Esophagus squamous epithelium (tissue), 4 donors: ENCODE measurements around the gene FA2H.

Source experiments
- POLR2A ChIP-seq, 4 donors: fragments of 450-650 bp; IDR thresholded peaks; one replicate each; pipeline ENCODE4 v1.6.1; 2017; ENCODE audit warnings: antibody characterized with exemption in 4 of 4, mild to moderate bottlenecking in 4 of 4, moderate library complexity in 3 of 4
- TF ChIP-seq, protein P1 (sequence below), 6 experiments: fragments of 450-650 bp in 4 of 6; fragments of 200-600 bp in 2 of 6; sonication (generic) in 2 of 6; IDR thresholded peaks; one replicate each; pipeline ENCODE4 v1.5.1; 2016 to 2019; ENCODE audit warnings: antibody characterized with exemption in 6 of 6, mild to moderate bottlenecking in 4 of 6, moderate library complexity in 4 of 6

DNA sequence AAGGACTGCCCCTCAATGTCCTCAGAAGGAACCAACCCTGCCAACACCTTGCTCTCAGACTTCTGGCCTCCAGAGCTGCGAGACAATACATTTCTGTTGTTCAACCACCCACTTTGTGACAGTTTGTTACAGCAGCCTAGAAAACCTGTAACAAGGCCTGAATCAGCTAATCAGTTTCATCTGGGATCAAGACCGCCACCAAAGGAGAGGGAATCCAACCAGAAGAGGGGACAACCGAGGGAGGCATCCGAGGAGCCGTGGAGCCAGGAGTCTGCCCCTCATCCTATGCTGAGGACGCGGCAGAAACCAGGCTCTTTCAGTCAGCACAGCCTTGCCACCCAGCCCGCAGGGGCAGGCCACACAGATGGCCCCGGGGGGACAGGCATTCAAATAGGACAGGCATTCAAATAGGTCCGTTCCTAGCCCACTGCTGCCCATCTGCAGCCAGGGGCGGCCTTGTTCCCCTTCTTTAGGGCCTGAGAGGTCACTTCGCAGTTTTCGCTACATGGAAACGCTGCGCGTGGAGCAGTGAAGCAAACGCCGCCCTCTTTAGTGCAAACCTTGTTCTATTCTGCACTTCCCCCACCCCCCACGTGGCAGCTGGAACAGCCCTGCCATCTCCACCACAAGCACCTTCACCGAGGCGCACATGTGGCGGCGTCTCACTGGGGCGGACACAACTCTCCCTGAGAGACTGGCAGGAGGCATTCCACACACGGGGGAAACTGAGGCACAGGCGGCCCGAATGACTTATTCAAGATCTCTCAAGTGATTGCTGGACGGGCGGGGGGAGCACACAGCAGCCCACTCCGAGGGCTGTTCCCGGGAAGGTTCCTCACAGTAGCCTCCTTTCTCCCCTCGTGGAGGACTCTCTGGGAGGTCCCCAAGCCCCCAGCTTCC, 26.7 kb downstream of the FA2H start:
- TF ChIP-seq, protein P1, sequence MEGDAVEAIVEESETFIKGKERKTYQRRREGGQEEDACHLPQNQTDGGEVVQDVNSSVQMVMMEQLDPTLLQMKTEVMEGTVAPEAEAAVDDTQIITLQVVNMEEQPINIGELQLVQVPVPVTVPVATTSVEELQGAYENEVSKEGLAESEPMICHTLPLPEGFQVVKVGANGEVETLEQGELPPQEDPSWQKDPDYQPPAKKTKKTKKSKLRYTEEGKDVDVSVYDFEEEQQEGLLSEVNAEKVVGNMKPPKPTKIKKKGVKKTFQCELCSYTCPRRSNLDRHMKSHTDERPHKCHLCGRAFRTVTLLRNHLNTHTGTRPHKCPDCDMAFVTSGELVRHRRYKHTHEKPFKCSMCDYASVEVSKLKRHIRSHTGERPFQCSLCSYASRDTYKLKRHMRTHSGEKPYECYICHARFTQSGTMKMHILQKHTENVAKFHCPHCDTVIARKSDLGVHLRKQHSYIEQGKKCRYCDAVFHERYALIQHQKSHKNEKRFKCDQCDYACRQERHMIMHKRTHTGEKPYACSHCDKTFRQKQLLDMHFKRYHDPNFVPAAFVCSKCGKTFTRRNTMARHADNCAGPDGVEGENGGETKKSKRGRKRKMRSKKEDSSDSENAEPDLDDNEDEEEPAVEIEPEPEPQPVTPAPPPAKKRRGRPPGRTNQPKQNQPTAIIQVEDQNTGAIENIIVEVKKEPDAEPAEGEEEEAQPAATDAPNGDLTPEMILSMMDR (IDR thresholded peaks at IDR 0.05), result no peak
- no peak for TF ChIP-seq POLR2A (IDR thresholded peaks at IDR 0.05)
